Neutrophil (primary cell): Measurements from ENCODE around the gene RAD51B.

Experiments used
- H3K27ac ChIP-seq: fragments of 200-600 bp; sonication (generic); 2 replicates; pipeline ENCODE4 v1.5.1; 2016; ENCODE audit warnings: mild to moderate bottlenecking, moderate library complexity
- H3K27me3 ChIP-seq: fragments of 200-600 bp; sonication (generic); 2 replicates; pipeline ENCODE4 v1.6.0; 2016; ENCODE audit warnings: mild to moderate bottlenecking
- H3K36me3 ChIP-seq: fragments of 200-600 bp; sonication (generic); 2 replicates; pipeline ENCODE4 v1.5.1; 2017
- H3K4me1 ChIP-seq, 2 experiments: fragments of 200-600 bp in 1 of 2; sonication (generic) in 1 of 2; 1 replicate in 1 of 2; 2 replicates in 1 of 2; pipeline versions ENCODE4 v1.5.1 to v1.6.1; 2013 to 2016; ENCODE audit warnings: low read depth in 1 of 2, low read length in 1 of 2, mild to moderate bottlenecking in 1 of 2, moderate library complexity in 1 of 2; ENCODE audit not compliant: control insufficient read depth in 1 of 2, insufficient read depth in 1 of 2
- H3K4me3 ChIP-seq, 2 experiments: fragments of 200-600 bp in 1 of 2; sonication (generic) in 1 of 2; 1 replicate in 1 of 2; 2 replicates in 1 of 2; pipeline ENCODE4 v1.5.1; 2013 to 2016; ENCODE audit warnings: low read depth in 1 of 2, low read length in 1 of 2, mild to moderate bottlenecking in 1 of 2, moderate library complexity in 1 of 2
- H3K9me3 ChIP-seq: fragments of 200-600 bp; sonication (generic); 2 replicates; pipeline ENCODE4 v1.5.1; 2016
- CTCF ChIP-seq: fragments of 200-600 bp; sonication (generic); IDR thresholded peaks from 2 replicates; pipeline ENCODE4 v1.5.1; 2016; ENCODE audit warnings: antibody characterized with exemption

Gene RAD51B

GRCh38 chr14:68668531-68668930 is 849.0 kb downstream of the RAD51B start:
- H3K27ac ChIP-seq = no peak overlapping the region
- no peaks in the 10 kb centered on the region for H3K9me3 ChIP-seq
- no peaks in the 10 kb centered on the region for H3K27me3 ChIP-seq
- H3K4me3 ChIP-seq = no peak overlapping the region
- no peaks in the 10 kb centered on the region for H3K36me3 ChIP-seq
- no peak for TF ChIP-seq CTCF
- no peaks in the 10 kb centered on the region for H3K4me1 ChIP-seq

GRCh38 chr14:68669111-68669511 is 849.5 kb downstream of the RAD51B start:
- Histone ChIP-seq H3K36me3 (no peaks in the 10 kb centered on the region), H3K4me1 (no peaks in the 10 kb centered on the region), H3K9me3 (no peaks in the 10 kb centered on the region), H3K27ac (no peak overlapping the region), H3K4me3 (no peak overlapping the region), H3K27me3 (no peaks in the 10 kb centered on the region)
- no peak for TF ChIP-seq CTCF

GRCh38 chr14:68669603-68670358 is 850.2 kb downstream of the RAD51B start:
- H3K27me3 ChIP-seq = no peaks in the 10 kb centered on the region
- no peaks in the 10 kb centered on the region for H3K36me3 ChIP-seq
- H3K9me3 ChIP-seq = no peaks in the 10 kb centered on the region
- no peak for TF ChIP-seq CTCF
- no peaks in the 10 kb centered on the region for H3K4me1 ChIP-seq
- H3K4me3 ChIP-seq = no peak overlapping the region
- H3K27ac ChIP-seq = no peak overlapping the region

- H3K4me3 ChIP-seq = no peak overlapping the region
- no peaks in the 10 kb centered on the region for H3K4me1 ChIP-seq
- no peaks in the 10 kb centered on the region for H3K9me3 ChIP-seq
- H3K27ac ChIP-seq = no peak overlapping the region
- no peaks in the 10 kb centered on the region for H3K27me3 ChIP-seq
- no peaks in the 10 kb centered on the region for H3K36me3 ChIP-seq
- TF ChIP-seq CTCF = no peak
Observed at GRCh38 chr14:68670359-68670715, 850.8 kb downstream of the RAD51B start.

GRCh38 chr14:68671909-68672308 is 852.3 kb downstream of the RAD51B start:
- Histone ChIP-seq H3K27ac (no peak overlapping the region), H3K4me3 (no peak overlapping the region), H3K27me3 (no peaks in the 10 kb centered on the region), H3K9me3 (no peaks in the 10 kb centered on the region), H3K36me3 (no peaks in the 10 kb centered on the region), H3K4me1 (no peaks in the 10 kb centered on the region)
- TF ChIP-seq CTCF = no peak
